Liver (tissue), 3 donors: ENCODE data around the gene EVC2.

ENCODE experiments used
- ATF3 ChIP-seq: IDR thresholded peaks from 2 replicates; pipeline ENCODE4 v1.6.1; 2016; ENCODE audit warnings: antibody characterized with exemption
- CTCF ChIP-seq: fragments of 150-350 bp; IDR thresholded peaks from 2 replicates; pipeline ENCODE4 v1.5.1; 2017; ENCODE audit warnings: improper control_type of control experiment, low read depth, low read length; ENCODE audit not compliant: missing input control
- EGR1 ChIP-seq, 2 donors: IDR thresholded peaks; 2 replicates each; pipeline ENCODE4 v1.6.1; 2016 to 2018; ENCODE audit warnings: antibody characterized with exemption in 2 of 2, low read depth in 2 of 2
- FOXA1 ChIP-seq: IDR thresholded peaks from 2 replicates; pipeline ENCODE4 v1.6.1; 2016; ENCODE audit warnings: antibody characterized with exemption
- MAX ChIP-seq: IDR thresholded peaks from 2 replicates; pipeline ENCODE4 v1.6.1; 2016; ENCODE audit warnings: antibody characterized with exemption
- RAD21 ChIP-seq, 2 donors: IDR thresholded peaks; 2 replicates each; pipeline ENCODE4 v1.6.1; 2016; ENCODE audit warnings: antibody characterized with exemption in 2 of 2, mild to moderate bottlenecking in 2 of 2
- REST ChIP-seq: IDR thresholded peaks from 2 replicates; pipeline ENCODE4 v1.6.1; 2016; ENCODE audit warnings: antibody characterized with exemption, mild to moderate bottlenecking
- RXRA ChIP-seq, 2 donors: IDR thresholded peaks; 2 replicates each; pipeline ENCODE4 v1.6.1; 2017 to 2018; ENCODE audit warnings: antibody characterized with exemption in 2 of 2, mild to moderate bottlenecking in 1 of 2
- SP1 ChIP-seq: IDR thresholded peaks from 2 replicates; pipeline ENCODE4 v1.6.1; 2018; ENCODE audit warnings: antibody characterized with exemption, mild to moderate bottlenecking
- TAF1 ChIP-seq: conservative IDR thresholded peaks from 2 replicates; pipeline ENCODE4 v1.6.1; 2016; ENCODE audit warnings: antibody characterized with exemption, mild to moderate bottlenecking
- YY1 ChIP-seq: IDR thresholded peaks from 2 replicates; pipeline ENCODE4 v1.6.1; 2016; ENCODE audit warnings: antibody characterized with exemption, mild to moderate bottlenecking
- donor health status: healthy.
- donor health status: healthy.

GRCh38 chr4:5632571-5632970, 75.8 kb downstream of the EVC2 start:
- TF ChIP-seq REST = no peak
- no peak for TF ChIP-seq CTCF
- TF ChIP-seq MAX = no peak
- TF ChIP-seq RAD21 (IDR thresholded peaks at IDR 0.05) = no peak
- TF ChIP-seq SP1 = no peak
- TF ChIP-seq EGR1 (IDR thresholded peaks at IDR 0.05; ENCODE audit: low read depth in 2 of 2) = no peak
- no peak for TF ChIP-seq RXRA (IDR thresholded peaks at IDR 0.05)
- no peak for TF ChIP-seq TAF1
- no peak for TF ChIP-seq ATF3
- no peak for TF ChIP-seq YY1
- TF ChIP-seq FOXA1 = no peak
